ENCODE measurements around the gene PLXNC1.

PLXNC1 gene

DNA sequence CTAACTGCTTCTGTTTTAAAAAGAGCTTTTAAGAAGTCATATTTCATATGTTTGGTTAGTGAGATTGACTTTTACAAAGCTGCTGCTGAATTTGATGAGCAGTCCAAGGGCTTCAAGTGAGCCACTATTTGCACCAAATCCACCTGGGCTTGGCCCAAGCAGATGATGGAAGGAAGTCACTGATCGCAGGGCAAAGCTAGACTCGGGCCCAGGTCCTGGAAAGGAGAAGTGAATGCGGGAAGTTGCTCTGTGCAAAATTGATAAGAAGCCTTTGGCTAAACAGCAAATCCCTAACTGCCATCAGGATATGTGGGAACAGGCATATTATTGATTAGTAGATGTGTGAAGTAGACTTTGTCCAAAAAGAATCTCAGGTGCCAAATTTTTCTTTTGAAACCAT is 30.5 kb downstream of the PLXNC1 start:
- FAIRE-seq, result no peak
- DNase-seq (ENCODE audit: insufficient read length, low spot score), result no peak

- DNase-seq (ENCODE audit: insufficient read length, low spot score), result no peak
- no peak for FAIRE-seq
Observed at GRCh38 chr12:94179723-94180122, 31.3 kb downstream of the PLXNC1 start.

- DNase-seq (ENCODE audit: insufficient read length, low spot score) (no peak), FAIRE-seq (peak; percentile 9)
Observed at GRCh38 chr12:94180558-94181296, 32.4 kb downstream of the PLXNC1 start.

GRCh38 chr12:94182986-94183707 is 34.8 kb downstream of the PLXNC1 start:
- no peak for DNase-seq (ENCODE audit: insufficient read length, low spot score)
- no peak for FAIRE-seq

- FAIRE-seq, result no peak
- DNase-seq (ENCODE audit: insufficient read length, low spot score), result no peak
Observed at GRCh38 chr12:94183708-94184379, 35.5 kb downstream of the PLXNC1 start.

DNA sequence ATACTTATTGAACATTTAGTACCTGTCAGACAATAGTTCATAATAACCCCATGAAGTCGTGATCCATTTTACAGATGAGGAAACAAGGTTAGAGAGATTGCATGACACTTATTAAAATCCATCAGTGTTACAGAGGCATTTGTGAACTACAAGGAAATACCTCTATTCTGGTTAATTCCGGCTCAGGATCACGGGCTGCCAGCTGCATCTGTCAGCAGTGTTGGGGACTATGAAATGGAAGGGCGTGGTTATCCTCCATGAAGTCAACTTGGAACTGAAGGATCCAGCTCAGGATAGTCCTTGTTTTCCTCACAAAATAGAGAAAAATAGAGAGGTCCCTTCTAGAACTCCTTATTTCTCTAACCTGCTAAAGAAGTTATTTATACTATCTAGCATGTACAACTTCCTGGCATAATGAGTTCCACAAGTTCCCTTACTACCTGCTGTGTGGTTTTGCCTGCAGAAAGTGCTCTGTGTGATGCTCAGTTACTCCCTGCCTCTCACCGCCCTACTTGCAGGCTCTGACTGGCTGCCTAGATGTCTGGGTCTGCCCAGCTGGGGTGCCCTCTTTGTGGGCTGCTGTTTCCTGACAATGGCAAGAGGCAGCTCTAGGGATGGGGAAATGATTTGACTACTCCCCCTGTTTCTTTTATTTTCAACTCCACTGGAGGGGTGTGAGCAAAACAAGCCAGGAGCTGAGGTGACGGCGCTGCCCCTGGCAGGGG is 36.8 kb downstream of the PLXNC1 start:
- FAIRE-seq (no peak), DNase-seq (ENCODE audit: insufficient read length, low spot score) (no peak)

GRCh38 chr12:94185801-94186200 is 37.4 kb downstream of the PLXNC1 start:
- FAIRE-seq (no peak), DNase-seq (ENCODE audit: insufficient read length, low spot score) (no peak)

- DNase-seq (ENCODE audit: insufficient read length, low spot score) (no peak), FAIRE-seq (no peak)
Observed at GRCh38 chr12:94186278-94187241, 38.2 kb downstream of the PLXNC1 start.

- FAIRE-seq, result no peak
- no peak for DNase-seq (ENCODE audit: insufficient read length, low spot score)
Observed at GRCh38 chr12:94187361-94187760, 39.0 kb downstream of the PLXNC1 start.

- no peak for DNase-seq (ENCODE audit: insufficient read length, low spot score)
- no peak for FAIRE-seq
Observed at GRCh38 chr12:94190623-94191022, 42.2 kb downstream of the PLXNC1 start.

GRCh38 chr12:94191023-94191422 is 42.6 kb downstream of the PLXNC1 start:
- FAIRE-seq (no peak), DNase-seq (ENCODE audit: insufficient read length, low spot score) (no peak)

DNA sequence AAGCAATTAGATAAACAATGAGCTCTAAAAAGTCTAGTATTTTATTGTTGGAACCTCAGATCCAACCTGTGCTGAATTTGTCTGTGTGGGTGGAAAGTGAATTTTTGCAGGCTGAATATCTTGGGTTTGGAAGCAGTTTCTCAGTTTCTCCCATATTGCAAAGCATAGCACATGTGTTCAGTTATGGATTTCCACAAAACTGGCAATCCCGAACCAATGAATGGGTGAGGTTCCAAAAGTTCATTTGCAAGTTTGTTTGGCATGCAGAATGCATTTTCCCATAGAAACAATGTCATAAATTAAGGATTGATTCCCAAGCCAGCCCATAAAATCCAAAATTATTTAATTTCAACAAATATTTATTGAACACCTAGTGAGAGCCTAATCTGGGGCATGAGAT is 43.4 kb downstream of the PLXNC1 start:
- no peak for FAIRE-seq
- DNase-seq (ENCODE audit: insufficient read length, low spot score), result no peak

GRCh38 chr12:94192506-94192905 is 44.1 kb downstream of the PLXNC1 start:
- FAIRE-seq (no peak), DNase-seq (ENCODE audit: insufficient read length, low spot score) (no peak)

- DNase-seq (ENCODE audit: insufficient read length, low spot score) (no peak), FAIRE-seq (no peak)
Observed at GRCh38 chr12:94193168-94193567, 44.8 kb downstream of the PLXNC1 start.

- no peak for FAIRE-seq
Observed at GRCh38 chr12:94195483-94195882, 47.1 kb downstream of the PLXNC1 start.

DNA sequence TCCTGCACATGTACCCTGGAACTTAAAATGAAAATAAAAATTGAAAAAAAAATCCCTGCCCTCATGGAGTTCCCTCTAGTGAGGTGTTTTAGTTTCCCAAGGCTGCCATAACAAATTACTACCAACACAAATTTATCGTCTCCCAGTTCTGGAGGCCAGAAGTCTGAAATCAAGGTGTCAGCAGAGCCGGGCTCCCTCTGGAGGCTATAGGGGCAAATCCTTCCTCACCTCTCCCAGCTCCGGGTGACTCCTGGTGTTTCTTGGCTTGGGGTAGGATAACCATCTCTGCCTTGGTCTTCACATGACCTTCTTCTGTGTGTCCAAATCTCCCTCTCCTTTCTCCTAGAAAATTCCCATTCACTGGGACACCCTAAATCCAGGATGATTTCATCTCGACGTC is 50.1 kb downstream of the PLXNC1 start:
- no peak for DNase-seq (ENCODE audit: insufficient read length, low spot score)

More at GRCh38 chr12:94195483-94195882, 47.1 kb downstream of the PLXNC1 start:
- DNase-seq (ENCODE audit: insufficient read length, low spot score), result no peak

GRCh38 chr12:94198872-94199271 is 50.5 kb downstream of the PLXNC1 start:
- DNase-seq (ENCODE audit: insufficient read length, low spot score), result no peak
- no peak for FAIRE-seq

More for the DNA sequence above, 50.1 kb downstream of the PLXNC1 start:
- FAIRE-seq, result no peak

GRCh38 chr12:94200069-94200468 is 51.7 kb downstream of the PLXNC1 start:
- FAIRE-seq (no peak), DNase-seq (ENCODE audit: insufficient read length, low spot score) (no peak)

DNA sequence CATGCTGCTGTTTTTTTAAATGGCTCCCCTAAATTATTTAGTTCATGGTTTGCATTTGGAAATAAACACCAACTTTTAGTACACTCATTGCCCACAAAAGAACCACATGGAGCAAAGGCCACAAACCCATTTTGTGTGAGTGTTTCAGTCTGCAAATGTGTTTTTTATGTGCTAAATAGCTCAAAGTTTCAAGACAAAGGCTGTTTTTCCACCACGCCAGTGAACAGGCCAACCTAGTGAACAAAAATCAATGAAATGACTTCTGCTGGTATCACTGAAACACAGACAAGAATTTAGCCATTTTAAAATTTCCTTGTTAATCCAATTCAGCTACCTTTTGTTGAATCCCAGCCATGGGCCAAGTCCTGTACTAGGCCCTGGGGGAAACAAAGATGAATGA is 52.3 kb downstream of the PLXNC1 start:
- no peak for FAIRE-seq
- no peak for DNase-seq (ENCODE audit: insufficient read length, low spot score)
